SK-N-SH treated with all-trans-retinoic acid at 6 μM for 48 hours (cell line): ENCODE measurements around the gene CDIPT.

Experiments
- ATAC-seq: fragments of 200-7000 bp; cut with Tn5 transposase; 3 replicates; pipeline ENCODE4 v1.9.1; 2020; ENCODE audit warnings: mild to moderate bottlenecking, moderate library complexity
- ARNTL ChIP-seq: fragments of 450-650 bp; formaldehyde crosslinking; IDR thresholded peaks from 2 replicates; pipeline ENCODE4 v1.5.0; 2020; ENCODE audit warnings: low read depth, mild to moderate bottlenecking, moderate library complexity, borderline replicate concordance
- BACH2 ChIP-seq: fragments of 250-450 bp; sonication (Bioruptor Pico); IDR thresholded peaks from 2 replicates; pipeline ENCODE4 v1.9.0; 2021; ENCODE audit warnings: mild to moderate bottlenecking, borderline replicate concordance
- CSDC2 ChIP-seq: fragments of 250-450 bp; sonication (Bioruptor Pico); IDR thresholded peaks from 2 replicates; pipeline ENCODE4 v1.5.0; 2020; ENCODE audit warnings: mild to moderate bottlenecking, moderate library complexity
- ESRRG ChIP-seq: fragments of 250-450 bp; sonication (Bioruptor Pico); IDR thresholded peaks from 2 replicates; pipeline ENCODE4 v1.6.1; 2021; ENCODE audit warnings: mild to moderate bottlenecking
- ISL1 ChIP-seq: fragments of 250-450 bp; sonication (Bioruptor Pico); IDR thresholded peaks from 2 replicates; pipeline ENCODE4 v2.1.2; 2022; ENCODE audit warnings: mild to moderate bottlenecking, moderate library complexity
- OSR1 ChIP-seq: fragments of 250-450 bp; sonication (Bioruptor Pico); IDR thresholded peaks from 2 replicates; pipeline ENCODE4 v1.8.0; 2022; ENCODE audit warnings: moderate library complexity, mild to moderate bottlenecking, inconsistent platforms
- PPARA ChIP-seq: fragments of 250-450 bp; sonication (Bioruptor Pico); IDR thresholded peaks from 2 replicates; pipeline ENCODE4 v1.5.0; 2020; ENCODE audit warnings: mild to moderate bottlenecking, borderline replicate concordance
- RARB ChIP-seq: fragments of 250-450 bp; sonication (Bioruptor Pico); IDR thresholded peaks from 2 replicates; pipeline ENCODE4 v1.8.0; 2021; ENCODE audit warnings: mild to moderate bottlenecking, moderate library complexity
- SNAI2 ChIP-seq: fragments of 250-450 bp; sonication (Bioruptor Pico); IDR thresholded peaks from 2 replicates; pipeline ENCODE4 v1.5.0; 2020; ENCODE audit warnings: mild to moderate bottlenecking, moderate library complexity
- TCF4 ChIP-seq: fragments of 250-450 bp; sonication (Bioruptor Pico); IDR thresholded peaks from 2 replicates; pipeline ENCODE4 v1.8.0; 2021; ENCODE audit warnings: mild to moderate bottlenecking, moderate library complexity, borderline replicate concordance
- TOX ChIP-seq: fragments of 250-450 bp; sonication (Bioruptor Pico); IDR thresholded peaks from 2 replicates; pipeline ENCODE4 v1.8.0; 2021; ENCODE audit warnings: mild to moderate bottlenecking, moderate library complexity, borderline replicate concordance
- ZC3H10 ChIP-seq: fragments of 250-450 bp; sonication (Bioruptor Pico); IDR thresholded peaks from 2 replicates; pipeline ENCODE4 v1.5.1; 2021; ENCODE audit warnings: mild to moderate bottlenecking, moderate library complexity
- ZFP3 ChIP-seq: fragments of 250-450 bp; sonication (Bioruptor Pico); IDR thresholded peaks from 2 replicates; pipeline ENCODE4 v1.5.0; 2020; ENCODE audit warnings: mild to moderate bottlenecking, moderate library complexity
- ZFP30 ChIP-seq: fragments of 450-650 bp; formaldehyde crosslinking; IDR thresholded peaks from 2 replicates; pipeline ENCODE4 v1.5.0; 2022; ENCODE audit warnings: mild to moderate bottlenecking, moderate library complexity
- ZNF565 ChIP-seq: fragments of 450-650 bp; formaldehyde crosslinking; conservative IDR thresholded peaks from 2 replicates; pipeline ENCODE4 v1.5.0; 2020; ENCODE audit warnings: low read depth, mild to moderate bottlenecking, moderate library complexity
- ZNF70 ChIP-seq: fragments of 450-650 bp; formaldehyde crosslinking; IDR thresholded peaks from 2 replicates; pipeline ENCODE4 v1.5.0; 2020; ENCODE audit warnings: mild to moderate bottlenecking, moderate library complexity
- ZNF8 ChIP-seq: fragments of 450-650 bp; formaldehyde crosslinking; IDR thresholded peaks from 2 replicates; pipeline ENCODE4 v1.5.0; 2020; ENCODE audit warnings: mild to moderate bottlenecking, moderate library complexity
- TF ChIP-seq, protein P1 (sequence below): fragments of 250-450 bp; sonication (Bioruptor Pico); IDR thresholded peaks from 2 replicates; pipeline ENCODE4 v1.8.0; 2021; ENCODE audit warnings: low read depth, mild to moderate bottlenecking, moderate library complexity, borderline replicate concordance
- TF ChIP-seq, protein P2 (sequence below): fragments of 250-450 bp; sonication (Bioruptor Pico); IDR thresholded peaks from 2 replicates; pipeline ENCODE4 v1.8.0; 2020; ENCODE audit warnings: mild to moderate bottlenecking, moderate library complexity, borderline replicate concordance
- TF ChIP-seq, protein P3 (sequence below): fragments of 250-450 bp; sonication (Bioruptor Pico); IDR thresholded peaks from 2 replicates; pipeline ENCODE4 v1.5.0; 2020; ENCODE audit warnings: mild to moderate bottlenecking, moderate library complexity
- TF ChIP-seq, protein P4 (sequence below): fragments of 250-450 bp; sonication (Bioruptor Pico); IDR thresholded peaks from 2 replicates; pipeline ENCODE4 v1.5.1; 2021; ENCODE audit warnings: mild to moderate bottlenecking, moderate library complexity
- TF ChIP-seq, protein P5 (sequence below): fragments of 250-450 bp; sonication (Bioruptor Pico); IDR thresholded peaks from 2 replicates; pipeline ENCODE4 v1.5.1; 2020; ENCODE audit warnings: low read depth, mild to moderate bottlenecking, moderate library complexity

Gene CDIPT

DNA sequence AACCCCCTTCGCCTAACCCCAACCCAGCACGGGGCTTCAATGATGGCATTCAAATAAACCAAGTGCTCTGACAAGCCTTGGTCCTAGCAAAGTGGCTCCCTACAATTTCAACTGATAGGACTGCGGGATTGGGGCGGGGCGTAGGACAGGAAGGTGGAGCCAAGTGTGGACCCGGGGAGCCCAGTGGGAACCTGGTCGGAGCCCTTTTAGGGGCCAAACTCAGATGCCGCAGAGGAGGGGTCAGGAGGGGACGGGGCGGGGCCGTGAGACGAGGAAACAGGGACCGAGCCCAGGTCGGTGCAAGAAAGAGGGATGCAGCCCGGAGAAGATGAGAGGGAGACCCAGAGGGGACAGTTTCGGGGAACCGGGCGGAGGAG lies 13.2 kb upstream of the CDIPT start:
- TF ChIP-seq CSDC2 (no peak), BACH2 (CRISPR knock-in tag) (no peak)
- no peak for ATAC-seq

DNA sequence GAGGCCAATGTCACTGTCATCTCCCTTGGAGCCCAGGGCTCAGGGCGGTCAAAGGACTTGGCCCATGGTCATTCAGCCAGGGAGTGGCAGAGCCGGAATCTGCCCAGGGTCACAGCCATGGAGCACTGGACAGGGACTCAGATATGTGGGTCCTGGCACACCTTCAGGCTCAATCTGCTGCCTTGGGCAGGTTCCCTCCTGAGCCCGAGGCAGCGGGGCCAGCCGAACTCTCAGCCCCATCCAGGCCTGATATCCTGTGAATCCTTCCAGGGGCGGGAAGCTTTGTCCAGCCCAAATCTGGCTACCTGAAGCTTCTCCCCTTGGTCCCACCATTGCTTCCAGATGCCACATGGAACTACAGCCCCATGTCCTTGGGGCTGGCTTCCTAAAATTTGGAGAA lies 12.2 kb upstream of the CDIPT start:
- TF ChIP-seq ZFP30: no peak
- no peak for TF ChIP-seq BACH2 (CRISPR knock-in tag)
- TF ChIP-seq, protein P1, sequence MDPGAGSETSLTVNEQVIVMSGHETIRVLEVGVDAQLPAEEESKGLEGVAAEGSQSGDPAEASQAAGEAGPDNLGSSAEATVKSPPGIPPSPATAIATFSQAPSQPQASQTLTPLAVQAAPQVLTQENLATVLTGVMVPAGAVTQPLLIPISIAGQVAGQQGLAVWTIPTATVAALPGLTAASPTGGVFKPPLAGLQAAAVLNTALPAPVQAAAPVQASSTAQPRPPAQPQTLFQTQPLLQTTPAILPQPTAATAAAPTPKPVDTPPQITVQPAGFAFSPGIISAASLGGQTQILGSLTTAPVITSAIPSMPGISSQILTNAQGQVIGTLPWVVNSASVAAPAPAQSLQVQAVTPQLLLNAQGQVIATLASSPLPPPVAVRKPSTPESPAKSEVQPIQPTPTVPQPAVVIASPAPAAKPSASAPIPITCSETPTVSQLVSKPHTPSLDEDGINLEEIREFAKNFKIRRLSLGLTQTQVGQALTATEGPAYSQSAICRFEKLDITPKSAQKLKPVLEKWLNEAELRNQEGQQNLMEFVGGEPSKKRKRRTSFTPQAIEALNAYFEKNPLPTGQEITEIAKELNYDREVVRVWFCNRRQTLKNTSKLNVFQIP (CRISPR knock-in tag): no peak
- TF ChIP-seq ISL1 (CRISPR knock-in tag): no peak
- TF ChIP-seq ZNF70 (CRISPR knock-in tag): no peak
- TF ChIP-seq SNAI2 (CRISPR knock-in tag): no peak
- no peak for TF ChIP-seq TOX (CRISPR knock-in tag)
- no peak for TF ChIP-seq ZC3H10
- no peak for TF ChIP-seq TCF4

DNA sequence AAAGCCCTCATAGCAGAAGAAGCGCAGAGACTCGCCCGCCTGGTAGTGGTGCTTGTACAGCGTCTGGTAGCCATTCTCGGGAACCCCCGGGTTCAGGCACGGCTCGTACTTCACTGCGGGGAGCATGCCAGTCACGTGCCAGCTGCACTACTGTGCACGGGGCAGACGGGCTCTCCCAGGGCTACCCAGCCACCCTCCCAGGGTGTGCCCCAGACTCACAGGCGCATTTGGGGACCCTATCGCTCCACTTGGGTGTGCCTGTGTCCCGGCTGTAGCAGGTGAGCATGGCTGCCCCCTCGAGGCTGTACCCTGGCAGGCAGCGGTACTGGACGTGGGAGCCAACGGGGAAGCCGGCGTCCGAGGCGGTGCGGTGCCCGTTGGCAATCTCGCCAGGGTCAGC lies 10.3 kb upstream of the CDIPT start:
- no peak for ATAC-seq
- TF ChIP-seq, protein P2, sequence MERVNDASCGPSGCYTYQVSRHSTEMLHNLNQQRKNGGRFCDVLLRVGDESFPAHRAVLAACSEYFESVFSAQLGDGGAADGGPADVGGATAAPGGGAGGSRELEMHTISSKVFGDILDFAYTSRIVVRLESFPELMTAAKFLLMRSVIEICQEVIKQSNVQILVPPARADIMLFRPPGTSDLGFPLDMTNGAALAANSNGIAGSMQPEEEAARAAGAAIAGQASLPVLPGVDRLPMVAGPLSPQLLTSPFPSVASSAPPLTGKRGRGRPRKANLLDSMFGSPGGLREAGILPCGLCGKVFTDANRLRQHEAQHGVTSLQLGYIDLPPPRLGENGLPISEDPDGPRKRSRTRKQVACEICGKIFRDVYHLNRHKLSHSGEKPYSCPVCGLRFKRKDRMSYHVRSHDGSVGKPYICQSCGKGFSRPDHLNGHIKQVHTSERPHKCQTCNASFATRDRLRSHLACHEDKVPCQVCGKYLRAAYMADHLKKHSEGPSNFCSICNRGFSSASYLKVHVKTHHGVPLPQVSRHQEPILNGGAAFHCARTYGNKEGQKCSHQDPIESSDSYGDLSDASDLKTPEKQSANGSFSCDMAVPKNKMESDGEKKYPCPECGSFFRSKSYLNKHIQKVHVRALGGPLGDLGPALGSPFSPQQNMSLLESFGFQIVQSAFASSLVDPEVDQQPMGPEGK (CRISPR knock-in tag): no peak
- TF ChIP-seq TCF4 (no peak), ZC3H10 (no peak), ARNTL (CRISPR knock-in tag) (no peak), ZNF565 (CRISPR knock-in tag) (no peak), PPARA (CRISPR knock-in tag) (no peak), SNAI2 (CRISPR knock-in tag) (no peak), ZFP30 (no peak), ESRRG (CRISPR knock-in tag) (no peak), ZNF8 (no peak), OSR1 (CRISPR knock-in tag) (no peak), ZFP3 (CRISPR knock-in tag) (no peak), TOX (CRISPR knock-in tag) (no peak), BACH2 (CRISPR knock-in tag) (no peak), RARB (CRISPR knock-in tag) (no peak), ZNF70 (CRISPR knock-in tag) (no peak)
- TF ChIP-seq, protein P3, sequence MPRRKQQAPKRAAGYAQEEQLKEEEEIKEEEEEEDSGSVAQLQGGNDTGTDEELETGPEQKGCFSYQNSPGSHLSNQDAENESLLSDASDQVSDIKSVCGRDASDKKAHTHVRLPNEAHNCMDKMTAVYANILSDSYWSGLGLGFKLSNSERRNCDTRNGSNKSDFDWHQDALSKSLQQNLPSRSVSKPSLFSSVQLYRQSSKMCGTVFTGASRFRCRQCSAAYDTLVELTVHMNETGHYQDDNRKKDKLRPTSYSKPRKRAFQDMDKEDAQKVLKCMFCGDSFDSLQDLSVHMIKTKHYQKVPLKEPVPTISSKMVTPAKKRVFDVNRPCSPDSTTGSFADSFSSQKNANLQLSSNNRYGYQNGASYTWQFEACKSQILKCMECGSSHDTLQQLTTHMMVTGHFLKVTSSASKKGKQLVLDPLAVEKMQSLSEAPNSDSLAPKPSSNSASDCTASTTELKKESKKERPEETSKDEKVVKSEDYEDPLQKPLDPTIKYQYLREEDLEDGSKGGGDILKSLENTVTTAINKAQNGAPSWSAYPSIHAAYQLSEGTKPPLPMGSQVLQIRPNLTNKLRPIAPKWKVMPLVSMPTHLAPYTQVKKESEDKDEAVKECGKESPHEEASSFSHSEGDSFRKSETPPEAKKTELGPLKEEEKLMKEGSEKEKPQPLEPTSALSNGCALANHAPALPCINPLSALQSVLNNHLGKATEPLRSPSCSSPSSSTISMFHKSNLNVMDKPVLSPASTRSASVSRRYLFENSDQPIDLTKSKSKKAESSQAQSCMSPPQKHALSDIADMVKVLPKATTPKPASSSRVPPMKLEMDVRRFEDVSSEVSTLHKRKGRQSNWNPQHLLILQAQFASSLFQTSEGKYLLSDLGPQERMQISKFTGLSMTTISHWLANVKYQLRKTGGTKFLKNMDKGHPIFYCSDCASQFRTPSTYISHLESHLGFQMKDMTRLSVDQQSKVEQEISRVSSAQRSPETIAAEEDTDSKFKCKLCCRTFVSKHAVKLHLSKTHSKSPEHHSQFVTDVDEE: no peak
- TF ChIP-seq, protein P1 (CRISPR knock-in tag): no peak
- TF ChIP-seq, protein P4, sequence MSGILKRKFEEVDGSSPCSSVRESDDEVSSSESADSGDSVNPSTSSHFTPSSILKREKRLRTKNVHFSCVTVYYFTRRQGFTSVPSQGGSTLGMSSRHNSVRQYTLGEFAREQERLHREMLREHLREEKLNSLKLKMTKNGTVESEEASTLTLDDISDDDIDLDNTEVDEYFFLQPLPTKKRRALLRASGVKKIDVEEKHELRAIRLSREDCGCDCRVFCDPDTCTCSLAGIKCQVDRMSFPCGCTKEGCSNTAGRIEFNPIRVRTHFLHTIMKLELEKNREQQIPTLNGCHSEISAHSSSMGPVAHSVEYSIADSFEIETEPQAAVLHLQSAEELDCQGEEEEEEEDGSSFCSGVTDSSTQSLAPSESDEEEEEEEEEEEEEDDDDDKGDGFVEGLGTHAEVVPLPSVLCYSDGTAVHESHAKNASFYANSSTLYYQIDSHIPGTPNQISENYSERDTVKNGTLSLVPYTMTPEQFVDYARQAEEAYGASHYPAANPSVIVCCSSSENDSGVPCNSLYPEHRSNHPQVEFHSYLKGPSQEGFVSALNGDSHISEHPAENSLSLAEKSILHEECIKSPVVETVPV (CRISPR knock-in tag): no peak
- TF ChIP-seq, protein P5, sequence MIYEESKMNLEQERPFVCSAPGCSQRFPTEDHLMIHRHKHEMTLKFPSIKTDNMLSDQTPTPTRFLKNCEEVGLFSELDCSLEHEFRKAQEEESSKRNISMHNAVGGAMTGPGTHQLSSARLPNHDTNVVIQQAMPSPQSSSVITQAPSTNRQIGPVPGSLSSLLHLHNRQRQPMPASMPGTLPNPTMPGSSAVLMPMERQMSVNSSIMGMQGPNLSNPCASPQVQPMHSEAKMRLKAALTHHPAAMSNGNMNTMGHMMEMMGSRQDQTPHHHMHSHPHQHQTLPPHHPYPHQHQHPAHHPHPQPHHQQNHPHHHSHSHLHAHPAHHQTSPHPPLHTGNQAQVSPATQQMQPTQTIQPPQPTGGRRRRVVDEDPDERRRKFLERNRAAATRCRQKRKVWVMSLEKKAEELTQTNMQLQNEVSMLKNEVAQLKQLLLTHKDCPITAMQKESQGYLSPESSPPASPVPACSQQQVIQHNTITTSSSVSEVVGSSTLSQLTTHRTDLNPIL: no peak

More for the DNA sequence above, 12.2 kb upstream of the CDIPT start:
- no peak for ATAC-seq
